GM19397 (cell line): Measurements from ENCODE around the gene FTSJ1.

Experiments used
- ATAC-seq: cut with Tn5 transposase; IDR thresholded peaks from one replicate; pipeline ENCODE4 v1.9.1; 2021; ENCODE audit warnings: mild to moderate bottlenecking, moderate library complexity; ENCODE audit not compliant: unreplicated experiment

FTSJ1 gene

DNA sequence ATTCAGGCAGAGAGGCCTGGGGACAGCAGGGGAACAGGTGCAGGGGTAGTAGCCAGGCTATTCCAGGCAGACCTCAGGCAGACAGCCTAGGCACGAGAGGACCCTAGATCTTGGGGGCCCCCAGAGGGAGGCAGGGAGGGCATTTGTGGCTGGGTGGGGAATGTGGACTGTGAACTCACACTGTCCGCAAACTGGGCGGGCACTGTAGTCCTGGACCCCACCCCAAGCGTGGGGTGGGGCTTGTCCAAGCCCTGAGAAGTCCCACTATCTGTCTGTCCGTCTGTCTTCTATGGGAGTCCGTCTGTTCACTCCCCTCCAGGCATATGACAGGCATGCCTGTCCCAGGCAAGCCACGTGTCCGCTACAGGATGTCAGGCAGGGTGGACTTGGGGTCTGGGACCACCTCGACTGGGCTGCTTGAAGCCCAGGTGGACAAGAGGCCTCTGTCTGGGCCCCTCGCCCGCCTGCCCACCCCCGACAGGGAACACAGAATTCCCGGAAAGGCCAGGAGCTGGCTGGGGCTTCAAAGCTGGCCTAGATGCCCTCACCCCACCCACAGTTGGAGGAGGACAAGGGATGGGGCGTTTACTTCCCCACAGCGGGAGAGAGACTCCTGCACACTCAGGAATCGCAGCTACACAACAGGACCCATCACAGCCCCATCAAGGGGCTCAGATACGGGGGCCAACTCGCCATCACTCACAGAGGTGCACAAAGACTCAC is 5.7 kb upstream of the FTSJ1 start, which contains the start of gene SLC38A5:
Gene SLC38A5 (minus strand): TSS at position 151 of the 723 bp plus-strand sequence. CDS start 2,336 bp downstream, outside the sequence.
- no peak for ATAC-seq

DNA sequence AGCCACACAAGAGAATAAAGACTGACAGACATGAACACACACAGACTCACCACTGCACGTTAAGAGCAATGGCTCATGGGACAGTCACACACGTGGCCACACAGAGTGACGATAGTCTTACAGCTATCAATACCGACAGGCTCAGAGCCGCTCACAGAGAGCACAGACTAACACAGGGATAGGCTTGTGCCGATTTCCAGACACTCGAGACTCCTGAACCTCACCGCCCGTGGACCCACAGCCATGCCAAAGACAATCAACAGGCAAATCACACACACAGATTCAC is 5.2 kb upstream of the FTSJ1 start:
- ATAC-seq = no peak

DNA sequence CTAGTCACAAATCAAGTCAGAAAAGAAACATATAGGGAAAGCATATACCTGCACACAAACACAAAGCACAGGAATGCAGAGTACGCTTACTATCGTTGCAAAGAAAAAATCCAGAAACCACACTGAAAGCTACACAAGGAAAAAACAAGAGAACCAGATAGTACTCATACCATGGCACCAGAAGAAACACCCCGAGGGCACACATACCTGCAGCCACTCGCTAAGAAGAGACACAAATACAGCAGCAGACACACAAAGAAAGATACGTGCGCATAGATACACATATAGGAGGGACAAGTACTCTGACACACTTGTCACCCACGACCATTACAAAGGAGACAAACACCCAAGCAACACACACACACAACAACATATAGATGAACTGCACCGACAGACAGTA is 4.5 kb upstream of the FTSJ1 start:
- ATAC-seq = no peak

DNA sequence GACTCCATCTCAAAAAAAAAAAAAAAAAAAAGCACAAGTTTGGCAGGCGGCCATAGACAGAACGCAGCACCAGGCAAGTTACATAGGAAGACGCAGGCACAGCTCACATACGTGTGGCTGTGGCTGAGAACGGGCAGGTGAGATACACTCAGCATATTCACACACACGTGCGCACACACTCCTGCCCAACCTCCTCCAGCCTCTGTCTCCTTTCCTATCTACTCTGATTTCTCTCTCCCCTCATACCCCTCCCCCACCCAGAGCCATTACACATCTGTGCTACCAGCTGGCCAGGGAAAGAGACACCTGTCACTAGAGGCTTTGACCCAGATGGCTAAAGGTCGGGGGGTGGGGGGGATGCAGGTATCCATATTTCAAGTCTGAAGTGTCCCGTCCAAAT is 3.8 kb upstream of the FTSJ1 start:
- no peak for ATAC-seq

DNA sequence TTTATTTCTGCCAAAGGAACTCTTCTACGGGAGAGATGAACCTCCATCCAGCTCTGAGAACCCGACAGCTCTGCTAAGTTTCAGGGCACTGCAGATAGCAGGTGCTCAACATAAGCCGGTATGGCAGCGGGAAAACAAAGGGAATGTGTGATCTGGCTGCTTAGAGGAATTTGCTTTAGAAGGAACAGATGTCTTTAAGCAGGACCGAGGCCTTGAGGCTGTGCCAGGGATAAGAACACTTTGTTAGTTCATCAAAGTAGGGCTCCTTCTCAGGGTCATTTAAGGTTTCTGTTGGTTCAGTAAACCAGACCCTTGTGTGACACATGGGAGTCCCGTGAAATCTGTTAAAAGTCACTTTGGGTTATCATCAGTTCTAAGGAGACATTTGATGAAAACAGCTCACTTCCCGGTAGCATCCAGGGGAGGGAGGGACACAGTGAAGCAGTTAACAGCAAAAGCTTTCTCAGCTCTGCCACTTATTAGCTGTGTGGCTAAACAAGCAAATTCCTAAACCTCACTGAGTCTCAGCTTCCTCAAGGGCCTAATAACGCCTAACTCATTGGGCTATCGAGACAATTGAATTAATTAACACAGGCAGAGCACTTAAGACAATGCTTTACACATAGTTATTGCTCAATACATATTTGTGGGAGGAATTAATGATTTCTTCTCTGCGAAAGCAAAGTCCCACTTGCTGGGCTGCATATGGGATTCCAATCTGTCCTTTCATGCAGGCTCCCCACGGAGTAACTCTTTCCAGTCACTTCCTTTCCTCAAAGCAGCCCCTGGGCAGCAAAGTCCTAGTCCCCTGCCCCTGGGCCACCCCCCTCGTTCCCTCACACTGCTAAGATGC is 2.9 kb upstream of the FTSJ1 start:
- no peak for ATAC-seq

DNA sequence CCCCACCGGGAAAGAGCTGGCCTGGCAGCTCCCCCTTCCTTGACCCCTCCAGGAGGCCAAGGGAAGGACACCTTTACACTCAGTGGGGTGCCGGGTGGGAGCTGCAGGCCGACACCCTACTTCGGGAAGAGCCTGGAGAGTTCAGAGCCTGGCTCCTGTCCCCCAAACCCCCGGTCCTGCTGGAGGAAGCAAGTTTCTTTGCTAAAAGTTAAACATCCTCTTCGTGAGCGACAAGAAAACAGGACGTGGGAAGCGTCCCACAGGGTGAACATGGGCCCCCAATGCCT is 2.4 kb upstream of the FTSJ1 start:
- no peak for ATAC-seq

DNA sequence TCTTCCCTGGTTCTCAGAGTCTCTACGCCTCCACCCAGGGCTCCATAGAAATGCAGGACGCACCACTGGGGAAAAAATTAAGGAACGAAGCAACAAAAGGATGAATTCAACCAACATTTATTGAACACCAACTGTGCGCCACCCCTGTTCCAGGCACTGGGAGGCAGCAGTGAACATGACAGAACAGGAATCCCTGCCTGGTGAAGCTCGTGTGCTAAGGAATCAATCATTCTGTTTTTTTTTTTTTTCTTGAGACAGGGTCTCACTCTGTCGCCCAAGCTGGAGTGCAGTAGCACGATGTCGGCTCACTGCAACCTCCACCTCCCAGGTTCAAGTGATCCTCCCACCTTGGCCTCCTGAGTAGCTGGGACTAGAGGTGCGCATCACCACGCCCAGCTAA is 1.9 kb upstream of the FTSJ1 start:
- no peak for ATAC-seq

DNA sequence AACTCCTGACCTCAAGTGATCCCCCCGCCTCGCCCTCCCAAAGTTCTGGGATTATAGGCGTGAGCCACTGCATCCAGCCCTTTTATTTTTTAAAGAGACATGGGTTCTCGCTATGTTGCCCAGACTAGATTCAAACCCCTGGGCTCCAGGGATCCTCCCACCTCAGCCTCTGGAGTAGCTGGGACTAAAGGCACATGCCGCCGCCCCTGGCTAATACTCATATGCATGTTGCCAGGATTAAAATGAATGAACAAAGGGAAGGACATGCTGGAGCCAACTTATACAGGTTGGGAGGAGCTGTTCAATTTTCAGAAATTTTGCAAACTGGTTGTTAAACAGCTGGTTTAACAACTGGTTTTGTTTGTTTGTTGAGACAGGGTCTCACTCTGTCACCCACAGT is 1.4 kb upstream of the FTSJ1 start:
- no peak for ATAC-seq

DNA sequence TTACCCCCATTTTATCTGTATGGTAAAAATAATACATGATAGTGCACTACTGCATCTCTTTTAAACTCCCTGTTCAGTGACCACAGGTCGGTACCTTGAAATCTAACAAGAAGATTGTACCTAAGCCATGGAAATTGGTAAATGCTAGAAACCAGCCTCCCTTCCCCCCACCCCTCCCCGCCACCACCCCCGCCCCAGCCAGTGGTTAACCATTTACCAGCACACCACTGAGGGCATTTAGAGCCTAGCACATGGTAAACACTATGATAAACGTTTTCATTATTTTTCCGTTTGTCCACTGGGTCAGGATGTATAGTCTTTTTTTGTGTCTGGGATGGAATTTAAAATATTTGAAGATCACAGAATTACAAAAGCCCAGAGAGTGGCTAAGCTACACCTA is 703 bp upstream of the FTSJ1 start:
- no peak for ATAC-seq

DNA sequence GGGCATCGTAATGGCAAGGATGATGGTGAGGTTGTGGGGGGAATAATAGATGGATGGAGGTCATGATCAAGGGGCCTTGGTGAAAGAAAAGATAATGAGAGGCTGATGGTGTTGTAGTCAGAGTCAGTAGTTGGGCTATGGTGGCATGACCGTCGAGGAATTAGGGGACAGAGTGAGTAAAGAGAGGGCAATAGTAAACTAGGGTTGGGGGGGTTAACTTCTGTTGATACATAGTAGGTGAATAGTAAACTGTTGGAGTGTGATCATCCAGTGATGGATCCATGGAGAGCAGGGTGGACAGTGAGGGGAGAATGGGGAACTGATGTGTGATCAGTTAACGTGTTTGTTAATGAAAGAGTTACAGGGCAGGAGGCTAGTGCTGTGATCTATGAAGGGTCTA is 920 bp downstream of the FTSJ1 start:
- no peak for ATAC-seq

DNA sequence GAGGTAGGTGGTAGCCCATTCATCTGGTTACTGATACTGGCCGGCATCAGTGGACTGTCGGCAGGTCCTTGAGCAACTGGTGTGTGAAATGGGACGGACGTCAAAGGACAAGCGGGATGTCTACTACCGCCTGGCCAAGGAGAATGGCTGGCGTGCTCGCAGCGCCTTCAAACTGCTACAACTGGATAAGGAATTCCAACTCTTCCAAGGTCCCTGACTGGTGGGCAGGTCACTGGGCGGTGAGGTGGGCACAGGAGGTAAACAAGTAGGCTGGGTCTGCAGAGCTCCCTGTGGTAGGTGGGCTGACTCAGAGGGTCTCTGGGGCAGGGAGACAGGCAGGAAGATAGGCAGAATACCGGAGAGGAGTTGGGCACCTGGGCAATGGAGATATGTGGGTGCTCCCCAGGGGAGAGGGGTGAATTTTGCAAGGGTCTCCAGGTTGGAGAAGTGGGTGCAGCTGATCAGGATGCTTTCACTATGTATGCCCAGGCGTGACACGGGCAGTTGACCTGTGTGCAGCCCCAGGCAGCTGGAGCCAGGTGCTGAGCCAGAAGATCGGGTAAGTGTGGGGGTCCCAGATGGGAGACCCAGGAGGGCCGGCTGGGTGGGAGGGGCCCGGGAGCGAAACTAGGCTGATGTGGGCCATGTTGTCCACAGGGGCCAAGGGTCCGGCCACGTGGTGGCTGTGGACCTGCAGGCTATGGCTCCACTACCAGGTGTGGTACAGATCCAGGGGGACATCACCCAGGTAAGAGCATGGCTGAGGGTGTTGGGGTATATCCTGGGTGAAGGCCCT is 2.2 kb downstream of the FTSJ1 start:
- no peak for ATAC-seq

DNA sequence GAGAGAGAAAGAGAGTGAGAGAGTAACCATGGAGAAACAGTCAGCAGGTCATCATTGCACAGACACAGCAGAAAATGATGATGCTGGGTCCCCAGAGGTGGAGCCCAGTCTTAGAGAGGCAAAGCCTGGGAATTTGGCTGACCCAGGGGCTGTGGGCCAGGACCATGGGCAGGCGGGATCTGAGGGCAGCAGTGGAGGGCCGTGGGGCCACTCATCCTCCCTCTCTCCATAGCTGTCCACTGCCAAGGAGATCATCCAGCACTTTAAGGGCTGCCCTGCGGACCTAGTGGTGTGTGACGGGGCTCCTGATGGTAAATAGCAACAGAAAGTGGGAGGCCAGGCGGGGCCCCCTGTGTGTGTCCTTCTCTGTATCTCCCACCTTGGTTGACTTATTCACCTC is 2.8 kb downstream of the FTSJ1 start:
- no peak for ATAC-seq

DNA sequence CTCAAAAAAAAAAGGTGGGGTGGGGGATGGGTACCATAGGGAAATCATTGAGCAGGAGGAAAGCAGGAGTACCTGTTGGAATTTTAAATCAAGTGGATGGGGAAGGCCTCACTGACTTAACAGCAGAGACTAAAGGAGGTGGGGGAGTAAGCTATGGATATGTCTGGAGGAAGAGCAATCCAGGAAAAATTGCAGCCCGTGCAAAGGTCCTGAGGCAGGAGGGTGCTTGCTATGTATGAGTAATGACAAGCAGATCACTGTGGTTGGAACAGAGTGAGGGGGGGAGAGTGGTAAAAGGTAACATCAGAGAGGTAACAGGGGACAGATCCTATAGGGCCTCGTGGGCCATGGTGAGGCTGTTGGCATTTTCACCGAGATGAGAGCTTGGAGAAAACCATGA is 4.1 kb downstream of the FTSJ1 start:
- ATAC-seq = no peak

DNA sequence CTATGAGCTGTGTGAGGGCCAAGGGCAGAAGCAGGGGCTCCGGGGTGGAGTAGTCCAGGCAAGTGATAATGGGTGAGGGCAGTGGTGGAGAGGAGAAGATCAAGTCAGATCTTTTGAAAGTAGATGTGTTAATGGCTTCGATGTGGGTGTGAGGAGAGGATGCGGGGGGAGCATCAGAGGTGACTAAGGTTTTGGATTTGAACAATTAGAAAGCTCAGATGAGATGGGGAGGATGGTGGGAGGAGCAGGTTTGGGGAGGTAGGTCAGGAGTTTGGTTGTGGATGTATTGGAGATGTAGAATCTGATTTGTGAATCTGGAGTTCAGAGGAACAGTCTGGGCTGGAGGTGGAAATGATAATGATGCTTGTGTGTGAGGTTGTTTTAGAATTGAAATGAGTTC is 4.6 kb downstream of the FTSJ1 start:
- ATAC-seq = no peak

DNA sequence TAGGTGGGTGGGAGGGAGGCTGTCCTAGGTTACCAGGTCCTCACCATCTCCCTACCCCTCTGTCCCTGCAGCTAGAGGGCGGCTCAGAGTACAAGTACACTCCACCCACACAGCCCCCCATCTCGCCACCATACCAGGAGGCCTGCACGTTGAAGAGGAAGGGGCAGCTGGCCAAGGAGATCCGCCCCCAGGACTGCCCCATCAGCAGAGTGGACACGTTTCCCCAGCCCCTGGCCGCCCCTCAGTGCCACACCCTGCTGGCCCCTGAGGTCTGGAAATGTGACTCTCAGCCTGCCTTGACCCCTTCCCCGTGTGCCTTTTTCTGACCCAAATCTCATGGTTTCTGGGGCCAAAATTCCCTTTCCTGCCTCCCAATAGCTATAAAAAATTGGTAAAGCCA is 6.5 kb downstream of the FTSJ1 start:
- no peak for ATAC-seq

DNA sequence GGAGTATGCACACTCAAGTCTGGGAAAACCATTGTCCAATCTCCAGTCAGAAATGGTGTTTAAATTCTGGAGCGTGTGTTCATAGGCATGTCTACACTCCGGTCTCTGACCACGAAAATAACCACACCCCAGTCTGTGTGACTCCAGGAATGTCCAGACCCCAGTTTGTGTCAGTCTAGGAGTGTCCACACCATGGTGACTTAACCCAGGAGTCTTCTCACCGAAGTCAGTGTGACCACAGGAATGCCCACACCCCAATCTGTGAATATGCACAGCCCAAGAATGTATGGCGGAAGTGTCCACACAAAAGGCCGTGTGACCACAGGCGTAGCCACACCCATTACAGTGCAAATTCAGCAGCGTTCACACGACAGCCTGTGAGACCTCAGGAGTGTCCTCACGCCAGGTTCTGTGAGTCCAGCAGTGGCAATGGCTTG is 11.4 kb downstream of the FTSJ1 start:
- no peak for ATAC-seq

DNA sequence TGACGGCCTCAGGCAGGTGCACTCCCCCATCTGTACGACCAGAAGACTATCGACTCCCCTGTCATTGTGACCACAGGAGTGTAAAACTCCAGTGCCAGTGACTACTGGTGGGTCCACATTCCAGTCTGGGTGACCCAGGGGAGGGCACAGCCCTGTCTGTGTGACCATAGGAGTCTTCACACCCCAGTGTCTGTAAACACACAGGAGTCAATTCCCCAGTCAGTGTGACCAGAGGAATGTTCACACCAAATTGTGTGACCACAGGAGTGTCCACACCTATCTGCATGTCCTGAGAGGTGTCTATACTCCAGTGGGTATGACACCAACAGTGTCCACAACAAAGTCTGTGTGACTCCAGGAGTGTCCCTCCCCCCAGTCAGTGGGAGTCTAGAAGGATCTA is 12.0 kb downstream of the FTSJ1 start:
- no peak for ATAC-seq

DNA sequence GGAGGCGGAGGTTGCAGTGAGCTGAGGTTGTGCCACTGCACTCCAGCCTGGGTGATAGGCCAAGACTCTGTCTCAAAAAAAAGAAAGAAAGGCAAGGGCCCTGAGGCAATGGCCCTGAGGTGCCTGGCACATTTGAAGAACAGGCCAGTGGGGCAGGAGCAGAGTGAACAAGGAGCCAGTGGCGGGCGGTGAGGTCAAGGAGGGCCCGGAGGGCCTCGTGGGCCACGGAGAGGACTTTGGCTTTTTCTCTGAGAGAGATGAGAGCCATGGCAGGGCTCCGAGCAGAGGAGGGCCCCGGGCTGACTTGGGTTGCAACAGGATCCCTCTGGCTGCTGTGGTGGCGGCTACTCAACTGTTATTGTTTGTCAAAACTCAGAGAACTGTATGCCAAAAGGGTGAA is 13.3 kb downstream of the FTSJ1 start:
- ATAC-seq = no peak

DNA sequence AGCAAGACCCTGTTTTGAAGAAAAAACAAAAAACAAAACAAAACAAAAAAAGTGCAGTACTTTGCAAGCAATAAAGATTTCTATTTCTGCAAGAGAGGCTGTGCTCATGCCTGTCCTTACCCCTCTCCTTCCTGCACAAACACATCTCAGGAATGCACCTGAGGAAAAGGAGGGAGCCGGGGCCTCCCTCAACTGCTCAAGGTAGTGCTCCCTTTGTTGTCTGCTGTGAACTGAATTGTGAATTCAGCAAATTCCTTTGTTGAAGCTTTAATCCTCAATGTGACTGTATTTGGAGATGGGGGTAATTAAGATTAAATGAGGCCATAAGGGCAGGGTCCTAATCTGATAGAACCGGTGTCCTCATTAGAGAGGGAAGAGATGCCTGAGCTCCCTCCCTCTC is 13.9 kb downstream of the FTSJ1 start:
- ATAC-seq = no peak

DNA sequence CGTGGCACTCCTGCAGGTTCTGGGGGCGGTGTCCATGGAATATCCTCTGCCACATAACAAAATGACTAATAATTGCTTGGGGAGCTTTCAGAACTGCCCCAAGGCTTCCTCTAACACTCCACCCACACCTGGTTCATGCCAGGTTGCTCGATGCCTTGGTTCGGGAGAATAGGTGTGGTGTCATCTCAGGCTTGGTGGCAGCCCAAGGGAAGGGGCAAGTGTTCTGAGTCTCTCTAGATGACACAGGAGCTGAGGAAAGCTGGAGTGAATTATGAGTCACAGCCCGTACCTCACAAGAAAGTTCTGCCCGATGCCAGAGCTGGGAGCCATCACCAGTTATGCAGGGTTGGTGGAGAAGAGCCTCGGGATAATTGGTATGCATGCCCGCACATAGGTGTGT is 14.7 kb downstream of the FTSJ1 start:
- no peak for ATAC-seq

DNA sequence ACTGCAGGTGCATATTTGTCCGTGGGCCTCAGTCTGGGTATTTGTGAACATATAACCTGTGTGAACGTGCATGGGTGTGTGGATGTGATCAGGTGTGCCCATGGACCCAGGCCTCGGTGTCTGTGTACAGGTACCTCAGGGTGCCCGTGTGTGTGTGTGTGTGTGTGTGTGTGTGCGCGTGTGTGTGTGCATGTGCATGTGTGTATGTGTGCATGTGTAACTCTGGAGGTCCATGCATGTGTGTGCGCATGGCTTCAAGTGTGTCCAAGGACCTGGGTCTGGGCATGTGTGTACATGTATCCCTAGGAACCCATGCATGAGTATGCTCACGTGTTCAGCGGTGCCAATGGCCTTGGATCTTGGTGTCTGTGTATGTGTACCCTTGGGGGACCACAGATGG is 15.8 kb downstream of the FTSJ1 start:
- ATAC-seq = no peak

DNA sequence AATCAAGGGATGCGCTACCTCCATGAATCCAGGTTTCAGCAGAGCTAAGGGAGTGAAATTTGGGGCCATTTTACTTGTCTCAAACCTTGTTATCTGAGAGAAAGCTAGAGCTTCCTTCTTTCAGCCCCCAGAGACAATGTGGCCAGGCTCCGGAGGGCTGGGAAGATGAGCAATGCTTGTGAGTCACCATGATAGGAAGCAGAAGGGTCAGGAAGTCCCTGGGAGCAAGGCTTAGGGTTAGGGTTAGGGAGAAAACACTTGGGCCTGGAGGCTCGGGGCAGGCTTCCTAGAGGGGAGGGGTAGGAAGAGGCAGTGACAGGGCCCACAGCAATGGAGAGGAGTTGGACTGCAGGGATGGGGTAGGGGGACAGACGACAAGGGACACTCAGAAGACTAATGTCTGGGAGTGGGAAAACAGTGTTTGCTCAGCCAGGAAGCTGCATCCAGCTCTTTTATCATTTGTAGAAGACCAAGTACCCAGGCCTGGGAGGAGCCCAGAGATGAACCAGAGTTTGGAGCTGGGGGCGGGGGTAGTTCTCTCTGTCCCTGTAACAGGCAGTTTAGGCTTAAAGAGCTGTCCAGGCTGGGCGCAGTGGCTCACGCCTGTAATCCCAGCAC is 16.4 kb downstream of the FTSJ1 start:
- ATAC-seq = no peak
